H1 (cell line): ENCODE measurements around the gene RFC3.

Source experiments
- BCL11A ChIP-seq, 2 experiments: IDR thresholded peaks; one replicate each; pipeline ENCODE4 v1.6.1; 2011; ENCODE audit warnings: low read depth in 2 of 2, low read length in 2 of 2, mild to moderate bottlenecking in 2 of 2
- HDAC2 ChIP-seq, 2 experiments: fragments of 300-600 bp in 1 of 2; sonication (generic) in 1 of 2; IDR thresholded peaks; 2 replicates each; pipeline ENCODE4 v1.6.1; 2011 to 2012; ENCODE audit warnings: low read depth in 2 of 2, low read length in 2 of 2, mild to moderate bottlenecking in 2 of 2, moderate library complexity in 2 of 2, borderline replicate concordance in 1 of 2, inconsistent platforms in 1 of 2
- HDAC6 ChIP-seq: IDR thresholded peaks from one replicate; pipeline ENCODE4 v1.7.1; 2012; ENCODE audit warnings: low read depth, mild to moderate bottlenecking, inconsistent platforms, low read length, moderate library complexity
- POLR2AphosphoS5 ChIP-seq: IDR thresholded peaks from 2 replicates; pipeline ENCODE4 v1.6.1; 2011; ENCODE audit warnings: low read depth, low read length
- RAD21 ChIP-seq, 2 experiments: IDR thresholded peaks in 1 of 2; conservative IDR thresholded peaks in 1 of 2; 2 replicates each; pipeline ENCODE4 v1.6.1; 2011; ENCODE audit warnings: low read depth in 2 of 2, low read length in 2 of 2, improper control_type of control experiment in 1 of 2, inconsistent platforms in 1 of 2, mild to moderate bottlenecking in 1 of 2, moderate library complexity in 1 of 2
- RXRA ChIP-seq: IDR thresholded peaks from 2 replicates; pipeline ENCODE4 v1.6.1; 2011; ENCODE audit warnings: low read depth, mild to moderate bottlenecking, low read length, moderate library complexity; ENCODE audit not compliant: insufficient read depth
- SP1 ChIP-seq: IDR thresholded peaks from 2 replicates; pipeline ENCODE4 v1.6.1; 2011; ENCODE audit warnings: low read depth, low read length
- SP4 ChIP-seq: IDR thresholded peaks from 2 replicates; pipeline ENCODE4 v1.6.1; 2012; ENCODE audit warnings: low read length, inconsistent platforms
- TBP ChIP-seq: IDR thresholded peaks from 2 replicates; pipeline ENCODE4 v1.6.1; 2011; ENCODE audit warnings: low read depth, low read length, improper control_type of control experiment
- TF ChIP-seq, protein P1 (sequence below): IDR thresholded peaks from 2 replicates; pipeline ENCODE4 v1.6.1; 2012; ENCODE audit warnings: low read length, inconsistent platforms
- TF ChIP-seq, protein P2 (sequence below), 3 experiments: IDR thresholded peaks; 1 replicate in 2 of 3; 2 replicates in 1 of 3; pipeline versions ENCODE4 v1.5.1 to v1.6.1; 2011; ENCODE audit warnings: low read length in 3 of 3, mild to moderate bottlenecking in 3 of 3, inconsistent platforms in 2 of 3, low read depth in 1 of 3, moderate library complexity in 1 of 3; ENCODE audit not compliant: insufficient read depth in 1 of 3; ENCODE audit errors: control extremely low read depth in 1 of 3

DNA sequence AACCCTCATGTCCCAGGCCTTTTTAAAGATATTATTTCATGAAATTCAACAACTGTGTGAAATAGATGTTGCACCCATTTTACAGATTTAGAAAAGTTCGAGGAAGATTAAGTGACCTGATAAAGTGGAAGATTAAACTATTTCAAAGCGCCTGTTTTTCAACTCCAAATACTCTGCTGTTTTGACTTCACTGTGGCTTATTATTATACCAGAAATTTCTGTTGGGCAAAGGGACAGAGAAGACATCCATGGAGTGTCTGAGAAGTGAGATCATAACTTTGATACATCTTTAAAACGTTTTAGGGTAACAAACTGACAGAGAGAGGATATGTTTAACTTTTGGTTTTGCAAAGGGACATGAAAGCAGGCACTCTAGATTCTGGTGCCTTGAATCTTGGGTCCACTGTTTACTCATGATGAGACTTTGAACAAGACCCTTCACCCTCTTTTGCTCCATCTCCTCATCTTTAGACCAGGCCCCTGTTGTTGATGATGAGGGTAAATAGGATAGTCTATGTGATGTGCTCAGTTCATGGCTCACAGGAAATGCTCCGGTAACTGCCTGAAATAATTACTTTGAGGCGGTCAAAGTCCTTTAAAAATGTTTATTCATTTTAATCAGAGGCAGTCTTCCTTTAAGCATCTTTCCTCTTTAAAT lies 55.4 kb downstream of the RFC3 start:
- TF ChIP-seq POLR2AphosphoS5 (no peak), HDAC2 (IDR thresholded peaks at IDR 0.05; ENCODE audit: borderline replicate concordance in 1 of 2, low read depth in 2 of 2, low read length in 2 of 2) (no peak), RXRA (no peak), BCL11A (IDR thresholded peaks at IDR 0.05; ENCODE audit: low read depth in 2 of 2, low read length in 2 of 2) (no peak), SP4 (no peak), HDAC6 (no peak), RAD21 (IDR thresholded peaks at IDR 0.05 in 1 of 2, conservative IDR thresholded peaks at IDR 0.05 in 1 of 2; ENCODE audit: low read depth in 2 of 2, low read length in 2 of 2) (no peak), SP1 (no peak), TBP (no peak)
- TF ChIP-seq, protein P1, sequence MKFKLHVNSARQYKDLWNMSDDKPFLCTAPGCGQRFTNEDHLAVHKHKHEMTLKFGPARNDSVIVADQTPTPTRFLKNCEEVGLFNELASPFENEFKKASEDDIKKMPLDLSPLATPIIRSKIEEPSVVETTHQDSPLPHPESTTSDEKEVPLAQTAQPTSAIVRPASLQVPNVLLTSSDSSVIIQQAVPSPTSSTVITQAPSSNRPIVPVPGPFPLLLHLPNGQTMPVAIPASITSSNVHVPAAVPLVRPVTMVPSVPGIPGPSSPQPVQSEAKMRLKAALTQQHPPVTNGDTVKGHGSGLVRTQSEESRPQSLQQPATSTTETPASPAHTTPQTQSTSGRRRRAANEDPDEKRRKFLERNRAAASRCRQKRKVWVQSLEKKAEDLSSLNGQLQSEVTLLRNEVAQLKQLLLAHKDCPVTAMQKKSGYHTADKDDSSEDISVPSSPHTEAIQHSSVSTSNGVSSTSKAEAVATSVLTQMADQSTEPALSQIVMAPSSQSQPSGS: no peak
- TF ChIP-seq, protein P2, sequence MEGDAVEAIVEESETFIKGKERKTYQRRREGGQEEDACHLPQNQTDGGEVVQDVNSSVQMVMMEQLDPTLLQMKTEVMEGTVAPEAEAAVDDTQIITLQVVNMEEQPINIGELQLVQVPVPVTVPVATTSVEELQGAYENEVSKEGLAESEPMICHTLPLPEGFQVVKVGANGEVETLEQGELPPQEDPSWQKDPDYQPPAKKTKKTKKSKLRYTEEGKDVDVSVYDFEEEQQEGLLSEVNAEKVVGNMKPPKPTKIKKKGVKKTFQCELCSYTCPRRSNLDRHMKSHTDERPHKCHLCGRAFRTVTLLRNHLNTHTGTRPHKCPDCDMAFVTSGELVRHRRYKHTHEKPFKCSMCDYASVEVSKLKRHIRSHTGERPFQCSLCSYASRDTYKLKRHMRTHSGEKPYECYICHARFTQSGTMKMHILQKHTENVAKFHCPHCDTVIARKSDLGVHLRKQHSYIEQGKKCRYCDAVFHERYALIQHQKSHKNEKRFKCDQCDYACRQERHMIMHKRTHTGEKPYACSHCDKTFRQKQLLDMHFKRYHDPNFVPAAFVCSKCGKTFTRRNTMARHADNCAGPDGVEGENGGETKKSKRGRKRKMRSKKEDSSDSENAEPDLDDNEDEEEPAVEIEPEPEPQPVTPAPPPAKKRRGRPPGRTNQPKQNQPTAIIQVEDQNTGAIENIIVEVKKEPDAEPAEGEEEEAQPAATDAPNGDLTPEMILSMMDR (IDR thresholded peaks at IDR 0.05; ENCODE audit: control extremely low read depth in 1 of 3, insufficient read depth in 1 of 3, low read depth in 1 of 3, low read length in 3 of 3): no peak
